Kidney glomerular epithelial cell (primary cell): ENCODE results near the gene MAIP1.

Source experiments
- DNase-seq: peaks from one replicate; lab custom pipeline; 2025; lab: John Stamatoyannopoulos, UW

MAIP1 gene

GRCh38 chr2:199950396-199950795 lies 5.0 kb upstream of the MAIP1 start:
- no peak for DNase-seq

GRCh38 chr2:199951023-199951422 lies 4.4 kb upstream of the MAIP1 start:
- DNase-seq = no peak

DNA sequence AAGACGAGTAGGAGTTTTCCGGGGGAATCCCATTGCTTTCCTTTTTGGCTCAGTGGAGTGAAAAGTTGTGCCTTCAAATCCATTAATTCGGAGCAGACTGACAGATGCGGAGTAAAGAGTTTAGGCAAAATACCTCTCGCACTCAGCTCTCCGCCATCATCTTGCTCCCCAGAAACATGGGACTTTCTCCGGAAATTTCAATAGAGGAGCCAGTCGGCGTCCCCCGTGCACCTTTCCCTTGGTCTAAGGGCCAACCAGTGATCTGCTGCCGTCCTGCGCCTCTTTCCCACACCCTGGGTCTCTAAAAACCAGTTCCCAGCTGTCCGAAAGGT lies 409 bp upstream of the MAIP1 start:
- peak; percentile 70 for DNase-seq

DNA sequence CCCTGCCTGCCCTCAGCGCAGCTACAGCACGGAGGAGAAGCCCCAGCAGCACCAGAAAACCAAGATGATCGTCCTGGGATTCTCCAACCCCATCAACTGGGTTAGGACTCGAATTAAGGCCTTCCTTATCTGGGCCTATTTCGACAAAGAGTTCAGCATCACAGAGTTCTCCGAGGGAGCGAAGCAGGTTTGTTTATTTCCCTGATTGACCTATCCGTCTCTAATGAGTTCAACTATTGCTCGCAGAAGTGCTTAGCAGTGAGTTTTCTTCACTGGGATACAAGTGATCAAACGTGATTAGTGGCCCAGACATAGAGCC lies 639 bp downstream of the MAIP1 start:
- DNase-seq = no peak

DNA sequence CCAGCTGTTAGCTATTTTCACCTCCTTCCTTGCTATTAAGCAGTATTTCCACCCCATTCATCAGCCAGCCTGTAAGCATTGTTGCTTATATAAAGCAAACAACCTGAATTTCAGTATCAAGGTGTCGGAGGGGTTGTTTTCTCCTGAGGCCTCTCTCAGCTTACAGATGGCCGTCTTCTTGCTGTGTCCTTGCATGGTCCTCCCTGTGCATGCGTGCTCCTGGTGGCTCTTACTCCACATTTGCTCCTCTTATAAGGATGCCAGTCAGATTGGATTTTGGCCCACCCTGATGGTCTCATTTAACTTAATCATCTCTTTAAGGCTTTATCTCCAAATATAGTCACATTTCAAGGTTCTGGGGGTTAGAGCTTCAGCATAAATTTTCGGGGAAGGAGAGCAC lies 2.6 kb downstream of the MAIP1 start:
- DNase-seq = no peak

- no peak for DNase-seq
Observed at GRCh38 chr2:199962203-199962602, 6.8 kb downstream of the MAIP1 start.

- DNase-seq = no peak
Observed at GRCh38 chr2:199966405-199966804, 11.0 kb downstream of the MAIP1 start.

GRCh38 chr2:199966976-199967375 lies 11.6 kb downstream of the MAIP1 start:
- DNase-seq = no peak

DNA sequence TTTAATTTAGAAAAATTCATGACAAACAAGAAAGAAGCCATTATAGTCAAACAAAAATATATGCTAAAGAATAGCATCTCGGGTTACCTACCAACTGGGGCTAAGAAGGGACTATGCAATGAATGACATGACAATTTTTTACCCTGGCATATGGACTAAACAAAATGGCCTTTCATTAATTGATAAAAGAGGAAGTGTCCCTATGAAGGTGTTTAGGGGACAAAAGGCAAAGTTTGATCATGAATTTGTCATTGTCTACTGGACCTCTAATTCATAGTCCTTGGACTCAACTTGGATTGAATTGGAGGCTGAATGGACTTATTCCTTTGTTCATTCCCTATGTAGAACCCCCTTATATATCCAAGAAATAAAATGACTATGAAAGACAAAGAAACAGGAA lies 12.7 kb downstream of the MAIP1 start:
- no peak for DNase-seq

- DNase-seq = no peak
Observed at GRCh38 chr2:199972088-199972626, 16.8 kb downstream of the MAIP1 start.

GRCh38 chr2:199973703-199974102 lies 18.3 kb downstream of the MAIP1 start:
- peak; percentile 29 for DNase-seq

- no peak for DNase-seq
Observed at GRCh38 chr2:199975273-199975895, 20.0 kb downstream of the MAIP1 start.

GRCh38 chr2:199977984-199978415 lies 22.6 kb downstream of the MAIP1 start:
- peak; percentile 36 for DNase-seq

GRCh38 chr2:199979398-199979797 lies 24.0 kb downstream of the MAIP1 start:
- no peak for DNase-seq

GRCh38 chr2:199979832-199980628 lies 24.6 kb downstream of the MAIP1 start:
- DNase-seq = peak; percentile 57

GRCh38 chr2:199982126-199982843 lies 26.9 kb downstream of the MAIP1 start:
- peak; percentile 8 for DNase-seq

DNA sequence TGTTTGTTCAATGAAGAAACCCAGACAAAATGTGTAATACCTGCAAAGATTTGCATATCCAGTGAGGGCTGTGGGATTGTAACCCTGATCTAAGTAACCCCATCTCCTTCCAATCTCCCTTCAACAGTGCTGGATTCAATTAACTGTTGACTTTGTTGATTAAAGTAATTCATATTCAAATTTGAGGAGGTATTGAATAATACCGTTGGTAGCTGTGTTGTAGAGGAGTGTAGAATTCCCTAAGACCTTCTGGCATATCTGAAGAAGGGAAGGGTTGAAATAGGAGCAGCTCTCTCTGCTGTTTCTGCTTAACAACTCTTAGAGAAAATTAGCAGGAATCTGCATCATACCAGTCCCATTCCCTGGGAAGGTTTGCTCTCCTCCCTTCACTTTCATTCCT lies 28.2 kb downstream of the MAIP1 start:
- DNase-seq = no peak

- DNase-seq = no peak
Observed at GRCh38 chr2:199984159-199984558, 28.8 kb downstream of the MAIP1 start.

DNA sequence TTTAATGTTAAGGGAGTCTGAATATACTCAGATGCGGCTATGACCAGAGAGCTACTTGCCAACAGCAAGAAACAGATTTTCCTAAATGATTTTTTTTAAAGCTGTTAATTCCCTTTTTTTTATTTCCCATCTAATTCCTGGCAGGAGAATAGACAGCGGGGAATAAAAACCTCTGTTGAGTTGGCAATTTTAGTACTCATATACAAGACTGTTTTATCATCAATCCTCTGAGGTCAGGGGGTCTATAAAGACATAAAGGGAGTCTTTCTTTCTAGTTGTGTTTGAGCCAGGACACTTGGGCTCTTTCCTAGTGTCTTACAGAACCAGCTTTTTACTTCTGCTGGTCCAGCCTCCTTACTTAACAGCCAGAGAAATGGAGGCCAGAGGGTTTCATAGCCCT lies 29.4 kb downstream of the MAIP1 start:
- no peak for DNase-seq

GRCh38 chr2:199985625-199986207 lies 30.3 kb downstream of the MAIP1 start:
- peak; percentile 65 for DNase-seq

- DNase-seq = no peak
Observed at GRCh38 chr2:199987586-199987985, 32.2 kb downstream of the MAIP1 start.

DNA sequence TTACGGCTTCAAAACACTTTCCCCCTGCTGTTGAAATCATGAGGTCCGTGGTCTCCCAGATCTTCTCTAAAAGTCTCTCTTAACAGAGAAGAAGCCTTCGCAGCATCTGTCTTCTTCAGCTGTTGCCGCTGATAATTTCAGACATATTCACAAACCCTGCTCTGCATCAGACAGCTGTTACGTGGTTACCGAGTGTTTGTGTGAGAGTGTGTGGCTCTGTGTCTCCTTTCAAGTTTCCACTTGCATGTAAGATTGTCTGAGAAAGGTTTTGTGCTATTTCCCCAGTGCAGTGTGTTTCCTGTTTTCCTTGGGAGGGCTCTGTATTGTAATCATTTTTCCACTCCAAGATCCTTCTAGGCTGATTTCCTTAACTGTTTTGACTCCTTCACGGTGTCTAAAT lies 32.8 kb downstream of the MAIP1 start:
- no peak for DNase-seq

DNA sequence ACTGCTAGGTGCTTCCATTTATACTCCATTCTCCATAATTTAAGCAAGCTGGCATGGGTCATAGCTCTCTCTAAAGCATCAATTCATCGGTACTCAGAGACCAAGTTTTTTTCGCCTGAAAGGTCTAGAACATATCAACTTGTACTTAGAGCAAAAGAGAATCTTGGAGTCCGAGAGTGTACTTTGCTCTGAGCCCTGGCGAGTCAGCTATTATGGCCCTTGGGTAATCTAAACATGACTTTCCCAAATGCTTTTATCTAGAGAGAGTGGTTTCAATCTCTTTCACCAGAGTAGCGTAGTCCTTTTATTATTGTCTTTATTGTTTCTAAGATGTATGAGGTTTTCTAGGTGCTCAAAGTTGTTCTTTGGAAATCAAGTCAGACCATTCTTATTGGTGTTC lies 34.4 kb downstream of the MAIP1 start:
- DNase-seq = no peak
